GM19099 (cell line): ENCODE measurements around the gene CTSO.

Source experiments
- POLR2A ChIP-seq: IDR thresholded peaks from 3 replicates; pipeline ENCODE4 v1.6.1; 2011; ENCODE audit warnings: low read depth; ENCODE audit not compliant: insufficient read length; ENCODE audit errors: extremely low read depth

Gene CTSO

DNA sequence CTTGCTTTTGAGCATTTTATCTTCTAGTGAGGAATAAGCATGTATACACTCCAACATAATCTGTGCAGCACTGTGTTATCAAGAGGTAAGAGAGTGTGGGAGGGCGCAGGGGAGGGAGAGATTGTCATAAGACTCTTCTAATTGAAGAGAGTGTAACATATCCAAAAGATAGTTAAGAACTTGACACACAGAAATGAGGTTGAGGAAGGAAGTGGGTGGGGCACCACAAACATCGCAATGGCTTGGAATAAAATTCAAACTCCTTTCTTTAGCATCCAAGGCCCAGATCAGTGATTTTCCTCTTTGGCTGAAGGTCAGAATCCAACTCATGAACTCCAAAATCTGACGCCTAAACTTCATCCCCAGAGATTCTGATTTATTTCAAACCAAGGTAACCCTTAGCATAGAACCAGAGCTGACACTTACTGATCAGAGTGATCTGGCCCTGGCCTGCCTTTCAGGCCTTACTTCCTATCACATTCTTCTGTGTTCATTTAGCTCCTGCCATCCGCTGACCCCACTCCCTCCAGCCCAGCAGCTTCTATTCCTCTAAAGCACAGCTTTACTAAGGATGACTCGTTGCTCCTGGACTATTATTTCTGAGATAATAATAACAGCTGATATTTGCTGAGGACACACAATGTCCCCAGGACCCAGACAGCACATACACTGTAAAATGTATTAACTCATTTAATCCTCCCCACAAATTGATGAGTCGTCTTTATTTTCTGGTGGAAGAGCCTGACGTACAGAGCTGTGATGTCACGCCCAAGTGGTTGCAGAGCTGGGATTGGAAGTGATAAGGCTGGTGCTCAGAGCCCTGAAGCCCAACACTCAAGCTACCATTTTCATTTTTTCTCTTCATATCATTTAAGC is 10.6 kb upstream of the CTSO start:
- TF ChIP-seq POLR2A = no peak

- no peak for TF ChIP-seq POLR2A
These were observed 9.1 kb upstream of the CTSO start for GRCh38 chr4:155962767-155963166.

- no peak for TF ChIP-seq POLR2A
These were observed 7.9 kb upstream of the CTSO start for GRCh38 chr4:155961575-155961974.

DNA sequence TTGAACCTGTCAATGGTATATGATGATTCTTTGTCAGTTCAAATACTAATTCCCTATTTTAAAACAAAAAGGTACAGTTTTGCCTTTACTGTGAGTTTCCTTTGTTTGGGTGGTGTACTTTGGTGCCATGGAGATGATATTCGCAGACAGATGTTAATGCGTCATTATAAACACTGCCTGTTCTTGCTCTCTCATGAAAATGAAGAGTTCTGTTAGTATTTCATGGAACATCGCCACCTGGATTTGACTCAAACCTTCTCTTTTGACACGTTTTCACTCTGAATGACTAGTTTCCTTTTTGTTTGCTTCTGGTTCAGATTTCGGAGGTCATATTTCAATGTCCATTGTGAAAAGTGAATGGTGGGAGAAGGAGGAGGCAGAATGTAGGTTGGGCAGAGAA is 6.9 kb upstream of the CTSO start:
- no peak for TF ChIP-seq POLR2A

GRCh38 chr4:155959417-155959816 is 5.8 kb upstream of the CTSO start:
- TF ChIP-seq POLR2A = no peak

- TF ChIP-seq POLR2A = no peak
These were observed 2.8 kb upstream of the CTSO start for GRCh38 chr4:155956461-155956860.

DNA sequence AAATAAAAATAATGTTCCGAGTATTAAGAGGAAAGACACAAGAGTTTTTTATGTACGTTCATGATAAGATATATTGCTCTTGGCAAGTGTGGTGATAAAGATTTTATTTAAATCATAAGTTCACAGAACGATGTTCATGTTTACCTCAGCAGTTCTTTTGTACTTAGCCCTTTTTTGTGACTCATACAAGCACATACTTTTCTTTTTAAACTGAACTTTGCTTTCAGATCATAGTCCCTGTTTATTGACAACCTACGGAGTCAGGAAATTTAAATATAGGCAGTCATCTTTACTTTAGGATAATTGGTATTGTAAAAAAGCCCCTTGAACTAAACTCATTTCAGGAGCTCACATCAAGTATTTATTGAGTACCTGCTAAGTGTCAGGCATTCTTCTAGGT is 1.3 kb upstream of the CTSO start:
- no peak for TF ChIP-seq POLR2A

DNA sequence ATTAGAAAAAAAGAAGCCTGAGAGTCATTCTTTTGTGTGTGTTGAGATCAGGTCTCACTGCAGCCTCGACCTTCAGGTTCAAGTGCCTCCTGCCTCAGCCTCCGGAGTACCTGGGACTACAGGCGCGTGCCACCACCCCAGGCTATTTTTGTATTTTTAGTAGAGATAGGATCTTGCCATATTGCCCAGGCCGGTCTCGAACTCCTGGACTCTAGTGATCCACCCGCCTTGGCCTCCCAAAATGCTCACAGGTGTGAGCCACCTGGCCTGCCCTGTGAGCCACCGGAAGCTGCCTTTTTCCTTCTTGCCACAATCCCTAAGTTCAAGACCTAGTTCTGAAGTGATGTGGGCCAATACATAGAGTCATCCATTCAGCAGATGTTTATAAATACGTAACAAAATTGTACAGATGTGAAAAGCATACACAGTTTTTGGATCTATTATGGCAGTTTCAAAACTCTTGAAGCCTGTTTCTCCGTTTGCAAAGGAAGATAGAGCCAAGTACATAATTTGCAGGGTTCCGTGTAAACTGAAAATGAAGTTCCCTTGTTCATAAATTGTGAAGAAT is 536 bp upstream of the CTSO start:
- no peak for TF ChIP-seq POLR2A

- TF ChIP-seq POLR2A = no peak
These were observed 1.2 kb downstream of the CTSO start for GRCh38 chr4:155952501-155952901.

DNA sequence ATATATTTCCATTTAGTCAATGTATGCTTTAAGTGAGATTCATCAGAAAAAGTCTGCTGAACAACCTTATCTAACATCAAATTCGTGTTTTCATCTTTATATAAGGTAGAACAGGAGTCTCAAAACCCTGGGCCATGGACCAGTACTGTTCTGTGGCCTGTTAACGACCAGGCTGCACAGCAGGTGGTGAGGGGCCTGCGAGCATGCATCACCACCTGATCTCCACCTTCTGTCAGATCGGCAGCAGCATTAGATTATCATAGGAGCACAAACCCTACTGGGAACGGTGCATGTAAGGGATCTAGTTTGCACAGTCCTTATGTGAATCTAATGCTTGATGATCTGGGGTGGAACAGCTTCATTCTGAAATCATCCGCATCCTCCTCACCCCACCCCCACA is 3.2 kb downstream of the CTSO start:
- TF ChIP-seq POLR2A = no peak

DNA sequence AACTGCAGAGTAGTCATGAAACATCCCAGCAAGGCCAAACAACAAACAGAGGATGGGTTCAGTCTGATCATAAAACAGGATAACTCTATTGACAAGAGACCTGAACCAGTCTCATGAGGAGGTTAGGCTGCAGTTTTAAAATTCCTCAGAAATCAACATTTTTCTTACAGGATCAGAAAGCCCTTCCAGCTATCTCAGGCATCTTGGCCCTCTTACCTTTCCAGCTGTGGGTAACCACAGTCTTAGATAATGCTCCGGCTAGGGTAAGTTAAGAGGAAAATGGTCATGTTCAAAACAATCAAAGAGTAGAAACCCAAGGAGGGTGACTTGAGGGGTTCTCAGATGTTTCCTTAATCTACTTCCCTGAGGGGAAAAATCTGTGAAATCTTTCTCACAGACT is 5.1 kb downstream of the CTSO start:
- TF ChIP-seq POLR2A = no peak

- TF ChIP-seq POLR2A = no peak
These were observed 7.2 kb downstream of the CTSO start for GRCh38 chr4:155946486-155946885.

DNA sequence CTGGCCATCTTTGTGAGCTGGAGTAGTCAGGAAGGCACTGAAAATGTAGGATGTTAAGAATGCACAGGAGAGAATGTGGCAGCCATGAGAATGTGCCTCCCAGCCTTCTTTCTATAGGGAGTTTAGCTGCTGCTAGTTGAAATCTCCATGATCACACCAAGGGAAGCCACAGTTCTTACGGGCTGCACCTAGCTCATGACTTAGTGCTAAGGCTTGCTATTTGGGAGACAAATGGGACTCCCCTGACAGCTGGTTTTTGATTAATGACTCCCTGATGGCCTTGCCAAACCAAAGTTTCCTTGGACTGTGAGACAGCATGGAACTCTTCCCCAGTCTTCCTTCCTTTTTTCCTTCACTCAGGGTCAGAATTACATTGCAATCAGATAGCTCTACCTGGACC is 9.2 kb downstream of the CTSO start:
- no peak for TF ChIP-seq POLR2A

- TF ChIP-seq POLR2A = no peak
These were observed 9.9 kb downstream of the CTSO start for GRCh38 chr4:155943605-155944291.

GRCh38 chr4:155941820-155942219 is 11.8 kb downstream of the CTSO start:
- no peak for TF ChIP-seq POLR2A
